Breast epithelium (tissue), 3 donors: ENCODE data around the gene AKR1C2.
"Not testable (repeated sequence)": the region's sequence is repeated elsewhere in the genome, so short reads cannot be mapped to it uniquely, and the experiment has no call there.

Experiments
- POLR2A ChIP-seq: fragments of 450-650 bp; IDR thresholded peaks from one replicate; pipeline ENCODE4 v1.6.1; 2016; ENCODE audit warnings: antibody characterized with exemption, mild to moderate bottlenecking, moderate library complexity
- POLR2AphosphoS5 ChIP-seq, 3 donors: sonication (generic); formaldehyde crosslinking; IDR thresholded peaks; one replicate each; pipeline ENCODE4 v1.6.1; 2017; ENCODE audit warnings: antibody characterized with exemption in 3 of 3
- TF ChIP-seq, protein P1 (sequence below), 3 donors: fragments of 450-650 bp; IDR thresholded peaks; one replicate each; pipeline ENCODE4 v1.5.1; 2016 to 2017; ENCODE audit warnings: antibody characterized with exemption in 3 of 3, mild to moderate bottlenecking in 3 of 3, moderate library complexity in 3 of 3

DNA sequence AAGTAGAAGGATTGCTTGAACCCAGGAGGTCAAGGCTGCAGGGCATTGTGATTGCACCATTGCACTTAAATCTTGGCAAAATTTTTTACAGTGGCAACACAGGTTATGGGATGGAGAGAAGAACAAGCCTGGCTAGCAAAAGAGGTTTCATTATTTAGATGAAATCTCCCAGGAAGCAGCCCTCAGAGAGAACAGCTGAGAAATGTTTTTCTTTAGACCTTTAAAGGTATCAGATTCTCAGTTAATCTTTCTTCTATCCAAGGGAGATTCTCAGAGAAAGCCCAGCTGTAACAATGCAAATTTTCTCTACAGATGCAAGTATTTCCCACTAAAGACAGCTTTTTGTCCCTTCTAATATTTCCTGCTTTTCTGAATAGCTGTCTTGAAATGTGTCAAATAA lies 60.2 kb downstream of the AKR1C2 start:
- TF ChIP-seq, protein P1, sequence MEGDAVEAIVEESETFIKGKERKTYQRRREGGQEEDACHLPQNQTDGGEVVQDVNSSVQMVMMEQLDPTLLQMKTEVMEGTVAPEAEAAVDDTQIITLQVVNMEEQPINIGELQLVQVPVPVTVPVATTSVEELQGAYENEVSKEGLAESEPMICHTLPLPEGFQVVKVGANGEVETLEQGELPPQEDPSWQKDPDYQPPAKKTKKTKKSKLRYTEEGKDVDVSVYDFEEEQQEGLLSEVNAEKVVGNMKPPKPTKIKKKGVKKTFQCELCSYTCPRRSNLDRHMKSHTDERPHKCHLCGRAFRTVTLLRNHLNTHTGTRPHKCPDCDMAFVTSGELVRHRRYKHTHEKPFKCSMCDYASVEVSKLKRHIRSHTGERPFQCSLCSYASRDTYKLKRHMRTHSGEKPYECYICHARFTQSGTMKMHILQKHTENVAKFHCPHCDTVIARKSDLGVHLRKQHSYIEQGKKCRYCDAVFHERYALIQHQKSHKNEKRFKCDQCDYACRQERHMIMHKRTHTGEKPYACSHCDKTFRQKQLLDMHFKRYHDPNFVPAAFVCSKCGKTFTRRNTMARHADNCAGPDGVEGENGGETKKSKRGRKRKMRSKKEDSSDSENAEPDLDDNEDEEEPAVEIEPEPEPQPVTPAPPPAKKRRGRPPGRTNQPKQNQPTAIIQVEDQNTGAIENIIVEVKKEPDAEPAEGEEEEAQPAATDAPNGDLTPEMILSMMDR (IDR thresholded peaks at IDR 0.05) = not testable (repeated sequence)
- TF ChIP-seq POLR2A; POLR2AphosphoS5 (IDR thresholded peaks at IDR 0.05): not testable (repeated sequence)
